H1 (cell line): ENCODE data around the gene BARX1. TPM values are rescaled to one million over a fixed set of nuclear protein-coding genes. Genes with fewer than 3 reads are reported as not detected.

ENCODE experiments used
- CTCF ChIA-PET: fragments of 300-600 bp; sonication (Branson Sonifier 250); formaldehyde crosslinking; loops from one replicate; lab custom pipeline; 2021; ENCODE audit not compliant: partially characterized antibody; lab: Charles Lee
- POLR2A ChIA-PET: fragments of 300-600 bp; sonication (Branson Sonifier 250); formaldehyde crosslinking; loops from one replicate; lab custom pipeline; 2021; ENCODE audit warnings: inconsistent platforms; ENCODE audit not compliant: partially characterized antibody; lab: Charles Lee
- DNase-seq, 2 experiments: peaks; one replicate each; pipeline versions ENCODE4 v3.0.0 to v3.0.0-alpha.2; 2010 to 2022; ENCODE audit warnings: low spot score in 2 of 2, low read depth in 1 of 2, mixed read lengths in 1 of 2
- FAIRE-seq: peaks from 2 replicates; lab custom pipeline; 2011; peaks lifted over from hg19 to GRCh38; lab: Jason Lieb, UNC
- H2AFZ ChIP-seq: 2 replicates; pipeline ENCODE4 v1.8.1; 2012; ENCODE audit warnings: low read length, inconsistent platforms
- H2AK5ac ChIP-seq: 2 replicates; pipeline ENCODE4 v1.6.1; 2013; ENCODE audit warnings: low read depth, low read length
- H2BK120ac ChIP-seq: replicated peaks from 2 replicates; pipeline ENCODE3; 2013; ENCODE audit warnings: low read depth, low read length, inconsistent platforms
- H2BK12ac ChIP-seq: 2 replicates; pipeline ENCODE4 v1.6.1; 2013; ENCODE audit warnings: low read depth, low read length
- H2BK15ac ChIP-seq: 2 replicates; pipeline ENCODE4 v1.6.1; 2013; ENCODE audit warnings: low read length
- H2BK20ac ChIP-seq: 2 replicates; pipeline ENCODE4 v1.6.1; 2013; ENCODE audit warnings: low read length
- H2BK5ac ChIP-seq: 2 replicates; pipeline ENCODE4 v1.6.1; 2013; ENCODE audit warnings: low read depth, low read length
- H3K14ac ChIP-seq: 2 replicates; pipeline ENCODE4 v1.6.1; 2013; ENCODE audit warnings: inconsistent platforms; ENCODE audit not compliant: insufficient read length
- H3K18ac ChIP-seq: 2 replicates; pipeline ENCODE4 v1.6.1; 2013; ENCODE audit warnings: low read length; ENCODE audit errors: extremely low read depth
- H3K23ac ChIP-seq: 2 replicates; pipeline ENCODE4 v1.6.1; 2013; ENCODE audit warnings: inconsistent platforms; ENCODE audit not compliant: insufficient read length
- H3K23me2 ChIP-seq: 2 replicates; pipeline ENCODE4 v1.6.1; 2013; ENCODE audit warnings: low read depth, low read length
- H3K27ac ChIP-seq: 2 replicates; pipeline ENCODE4 v1.6.1; 2011; ENCODE audit warnings: low read depth, low read length, inconsistent platforms
- H3K27me3 ChIP-seq, 4 experiments: replicated peaks in 1 of 4; 1 replicate in 1 of 4; 2 replicates in 3 of 4; pipeline versions ENCODE4 v1.6.1 to v1.8.1; 2011 to 2013; ENCODE audit warnings: low read length in 3 of 4, mild to moderate bottlenecking in 3 of 4, inconsistent platforms in 2 of 4, mixed read lengths in 2 of 4, moderate library complexity in 1 of 4; ENCODE audit not compliant: control insufficient read depth in 3 of 4, insufficient read depth in 3 of 4; ENCODE audit errors: extremely low read depth in 1 of 4
- H3K36me3 ChIP-seq, 4 experiments: 2 replicates each; pipeline versions ENCODE4 v1.6.1 to v1.8.1; 2011 to 2013; ENCODE audit warnings: mild to moderate bottlenecking in 4 of 4, low read length in 3 of 4, moderate library complexity in 2 of 4, control low read depth in 1 of 4, inconsistent platforms in 1 of 4; ENCODE audit not compliant: insufficient read depth in 4 of 4, control insufficient read depth in 2 of 4
- H3K4ac ChIP-seq: replicated peaks from 2 replicates; pipeline ENCODE3; 2013; ENCODE audit warnings: low read length, low read depth, mixed read lengths, inconsistent platforms; ENCODE audit not compliant: insufficient read length
- H3K4me1 ChIP-seq, 4 experiments: replicated peaks in 1 of 4; 1 replicate in 1 of 4; 2 replicates in 3 of 4; pipeline versions ENCODE4 v1.6.1 to v1.8.1; 2011 to 2013; ENCODE audit warnings: low read length in 3 of 4, inconsistent platforms in 2 of 4, mixed read lengths in 1 of 4; ENCODE audit not compliant: insufficient read depth in 4 of 4, control insufficient read depth in 3 of 4
- H3K4me2 ChIP-seq, 2 experiments: 2 replicates each; pipeline versions ENCODE4 v1.6.1 to v1.8.1; 2011 to 2013; ENCODE audit warnings: low read depth in 2 of 2, low read length in 2 of 2, control low read depth in 1 of 2, inconsistent platforms in 1 of 2, mild to moderate bottlenecking in 1 of 2; ENCODE audit not compliant: insufficient read depth in 1 of 2
- H3K4me3 ChIP-seq, 4 experiments: fragments of 200-600, 300-600 bp in 1 of 4; sonication (generic), shearing (Covaris generic), sonication (Bioruptor Twin) in 1 of 4; 2 replicates each; pipeline versions ENCODE4 v1.5.1 to v1.8.1; 2011 to 2016; ENCODE audit warnings: low read length in 4 of 4, low read depth in 3 of 4, control low read depth in 2 of 4, inconsistent platforms in 2 of 4, mild to moderate bottlenecking in 2 of 4, mixed read lengths in 1 of 4, moderate library complexity in 1 of 4; ENCODE audit not compliant: insufficient read depth in 2 of 4; ENCODE audit errors: extremely low read depth in 1 of 4
- H3K56ac ChIP-seq: replicated peaks from 2 replicates; pipeline ENCODE3; 2013; ENCODE audit warnings: low read depth, mild to moderate bottlenecking, mixed read lengths, low read length, inconsistent platforms; ENCODE audit not compliant: insufficient read length
- H3K79me1 ChIP-seq: 2 replicates; pipeline ENCODE4 v1.6.1; 2013; ENCODE audit warnings: low read depth, low read length, control low read depth
- H3K79me2 ChIP-seq, 2 experiments: 2 replicates each; pipeline versions ENCODE4 v1.6.1 to v1.8.1; 2012 to 2013; ENCODE audit warnings: low read length in 2 of 2, mild to moderate bottlenecking in 2 of 2, inconsistent platforms in 1 of 2; ENCODE audit not compliant: insufficient read depth in 2 of 2, control insufficient read depth in 1 of 2
- H3K9ac ChIP-seq, 4 experiments: replicated peaks in 1 of 4; 1 replicate in 1 of 4; 2 replicates in 3 of 4; pipeline versions ENCODE4 v1.6.1 to v1.8.1; 2011 to 2013; ENCODE audit warnings: low read depth in 3 of 4, low read length in 3 of 4, control low read depth in 2 of 4, mild to moderate bottlenecking in 2 of 4, moderate library complexity in 2 of 4, inconsistent platforms in 1 of 4; ENCODE audit errors: extremely low read depth in 1 of 4
- H3K9me3 ChIP-seq, 2 experiments: 2 replicates each; pipeline versions ENCODE4 v1.6.1 to v1.8.1; 2012 to 2013; ENCODE audit warnings: mild to moderate bottlenecking in 2 of 2, moderate library complexity in 2 of 2, control low read depth in 1 of 2, inconsistent platforms in 1 of 2, low read depth in 1 of 2, low read length in 1 of 2, mixed read lengths in 1 of 2; ENCODE audit not compliant: insufficient read depth in 2 of 2
- H4K20me1 ChIP-seq, 2 experiments: replicated peaks in 1 of 2; 2 replicates each; pipeline versions ENCODE3 to v1.8.1; 2011 to 2013; ENCODE audit warnings: inconsistent platforms in 2 of 2, low read length in 2 of 2, mild to moderate bottlenecking in 1 of 2; ENCODE audit not compliant: insufficient read depth in 2 of 2, control insufficient read depth in 1 of 2
- H4K5ac ChIP-seq: 2 replicates; pipeline ENCODE4 v1.6.1; 2013; ENCODE audit warnings: low read length, low read depth, mixed read lengths, inconsistent platforms; ENCODE audit not compliant: insufficient read length
- H4K8ac ChIP-seq: 2 replicates; pipeline ENCODE4 v1.8.0; 2013; ENCODE audit warnings: mild to moderate bottlenecking, moderate library complexity, low read length, inconsistent platforms; ENCODE audit not compliant: insufficient read depth; ENCODE audit errors: extremely low read depth
- H4K91ac ChIP-seq: replicated peaks from 2 replicates; pipeline ENCODE3; 2013; ENCODE audit warnings: low read length, mixed read lengths, inconsistent platforms; ENCODE audit not compliant: insufficient read length
- ASH2L ChIP-seq: fragments of 200-600, 300-600 bp; sonication (generic); IDR thresholded peaks from one replicate; pipeline ENCODE4 v1.7.1; 2017; ENCODE audit warnings: low read length
- BCL11A ChIP-seq, 2 experiments: IDR thresholded peaks; one replicate each; pipeline ENCODE4 v1.6.1; 2011; ENCODE audit warnings: low read depth in 2 of 2, low read length in 2 of 2, mild to moderate bottlenecking in 2 of 2
- CBX5 ChIP-seq: fragments of 300-800, 300-1000 bp; sonication (generic); IDR thresholded peaks from 2 replicates; pipeline ENCODE4 v1.7.1; 2016; ENCODE audit warnings: antibody characterized with exemption, low read length, low read depth
- CHD2 ChIP-seq: IDR thresholded peaks from 2 replicates; pipeline ENCODE4 v1.6.1; 2012; ENCODE audit warnings: low read length, improper control_type of control experiment
- CREB1 ChIP-seq: IDR thresholded peaks from 2 replicates; pipeline ENCODE4 v1.6.1; 2012; ENCODE audit warnings: inconsistent platforms
- EGR1 ChIP-seq: IDR thresholded peaks from 2 replicates; pipeline ENCODE4 v1.6.1; 2011; ENCODE audit warnings: low read depth, low read length, borderline replicate concordance
- EP300 ChIP-seq, 2 experiments: IDR thresholded peaks; 1 replicate in 1 of 2; 2 replicates in 1 of 2; pipeline ENCODE4 v1.6.1; 2011 to 2012; ENCODE audit warnings: low read depth in 2 of 2, low read length in 2 of 2, mild to moderate bottlenecking in 2 of 2, borderline replicate concordance in 1 of 2, inconsistent platforms in 1 of 2, moderate library complexity in 1 of 2
- HDAC6 ChIP-seq: IDR thresholded peaks from one replicate; pipeline ENCODE4 v1.7.1; 2012; ENCODE audit warnings: low read depth, mild to moderate bottlenecking, inconsistent platforms, low read length, moderate library complexity
- JUND ChIP-seq: IDR thresholded peaks from 2 replicates; pipeline ENCODE4 v1.6.1; 2011; ENCODE audit warnings: mild to moderate bottlenecking, improper control_type of control experiment, low read length
- KDM4A ChIP-seq: IDR thresholded peaks from one replicate; pipeline ENCODE4 v1.7.1; 2012; ENCODE audit warnings: low read depth, mild to moderate bottlenecking, moderate library complexity, low read length, inconsistent platforms; ENCODE audit not compliant: severe bottlenecking
- SIN3A ChIP-seq, 2 experiments: IDR thresholded peaks in 1 of 2; conservative IDR thresholded peaks in 1 of 2; 2 replicates each; pipeline ENCODE4 v1.6.1; 2011 to 2012; ENCODE audit warnings: low read length in 2 of 2, improper control_type of control experiment in 1 of 2, low read depth in 1 of 2, mild to moderate bottlenecking in 1 of 2
- USF2 ChIP-seq: IDR thresholded peaks from 2 replicates; pipeline ENCODE4 v1.6.1; 2011; ENCODE audit warnings: low read length, improper control_type of control experiment
- YY1 ChIP-seq: IDR thresholded peaks from 2 replicates; pipeline ENCODE4 v1.6.1; 2011; ENCODE audit warnings: low read depth, mild to moderate bottlenecking, low read length
- WGBS, 2 experiments: shearing (Covaris generic) in 1 of 2; methylation state at CpG; one replicate each; pipeline versions ENCODE4 v1.1.6 to v1.1.7; 2013 to 2015; ENCODE audit warnings: low lambda C conversion rate in 2 of 2, mixed read lengths in 2 of 2, inconsistent platforms in 1 of 2, low coverage in 1 of 2, missing lambda C conversion rate in 1 of 2; ENCODE audit not compliant: insufficient replicate concordance in 2 of 2, insufficient coverage in 1 of 2, insufficient read length in 1 of 2; ENCODE audit errors: extremely low coverage in 1 of 2, missing lambda C conversion rate in 1 of 2; 5-methylcytosine and 5-hydroxymethylcytosine counted together
- polyA plus RNA-seq, 7 experiments: library from polyadenylated mRNA; depleted of rRNA in 3 of 7; stranded (reverse) in 5 of 7; unstranded in 2 of 7; fragments of >200 nt in 5 of 7; fragments of 200-250 nt in 2 of 7; gene quantifications; 1 replicate in 5 of 7; 2 replicates in 1 of 7; 4 replicates in 1 of 7; pipeline versions ENCODE4 v1.2.1 to v1.2.3, GENCODE V29; 2011 to 2013; ENCODE audit warnings: missing spikeins in 2 of 7, mixed read lengths in 2 of 7
- total RNA-seq: library from RNA; stranded (reverse); fragmentation: NEBNext Ultra II Directional; extraction: Animal tissue kit (Norgen Biotek cat#: 25700); gene quantifications from 2 replicates; pipeline ENCODE4 v1.2.1, GENCODE V29; 2021

The BARX1 gene
- total and polyA plus RNA-seq, 2 of the 8 experiments (the other 6 are each of a cell fraction or from before 2014, with no cell fraction given) = 0.79 to 2.6 TPM

- no peak overlapping the region for H3K4ac ChIP-seq
- H3K4me3 ChIP-seq = no peak overlapping the region
- H3K56ac ChIP-seq = no peak overlapping the region
- ChIA-PET CTCF (interaction anchor here (1.1 to 11.8 kb wide), 18 partner anchors 9 to 283 kb away, joined by 3 to 146 read pairs (median 8); no protein-coding TSS in a partner anchor), POLR2A (no interaction called here)
- no peak overlapping the region for H4K5ac ChIP-seq
- H3K4me1 ChIP-seq = peaks cover 0 to 11% (median 7%) of the 10 kb centered on the region in 4 experiments; a peak in 5 of 7 replicates
- H2BK15ac ChIP-seq = no peak overlapping the region; the same call in 1 of the 2 replicates
- H4K8ac ChIP-seq = no peak overlapping the region
- H3K14ac ChIP-seq = no peak overlapping the region
- no peaks in the 10 kb centered on the region; a peak in 1 of 4 replicates for H3K9me3 ChIP-seq
- no peaks in the 10 kb centered on the region for H3K79me2 ChIP-seq
- no peak overlapping the region for H3K18ac ChIP-seq
- no peak overlapping the region for H3K4me2 ChIP-seq
- no peak overlapping the region for H4K91ac ChIP-seq
- H2BK20ac ChIP-seq = no peak overlapping the region
- peaks cover 2 to 7% of the 10 kb centered on the region in 2 experiments for H4K20me1 ChIP-seq
- H2AK5ac ChIP-seq = no peak overlapping the region
- no peaks in the 10 kb centered on the region for H3K23me2 ChIP-seq
- H2BK120ac ChIP-seq = no peak overlapping the region
- H3K27me3 ChIP-seq = peaks cover 21 to 32% (median 29%) of the 10 kb centered on the region in 4 experiments
- H3K27ac ChIP-seq = no peak overlapping the region
- DNase-seq (no peak), FAIRE-seq (no peak)
- peaks cover 0 to 5% (median 0%) of the 10 kb centered on the region in 4 experiments; a peak in 1 of 8 replicates for H3K36me3 ChIP-seq
- H2BK5ac ChIP-seq = no peak overlapping the region
- 90% methylated on average over 4 of the region's 4 CpGs; no CpG with 5 or more reads in 1 of the 2 experiments for WGBS, 2 experiments
- no peak overlapping the region for H3K23ac ChIP-seq
- H3K79me1 ChIP-seq = no peaks in the 10 kb centered on the region
- H2AFZ ChIP-seq = no peak overlapping the region
- H2BK12ac ChIP-seq = no peak overlapping the region
- no peak overlapping the region; a peak in 1 of 7 replicates for H3K9ac ChIP-seq
- TF ChIP-seq YY1 (no peak), JUND (no peak), BCL11A (IDR thresholded peaks at IDR 0.05; ENCODE audit: low read depth in 2 of 2, low read length in 2 of 2) (no peak), CBX5 (no peak), SIN3A (conservative IDR thresholded peaks at IDR 0.05 in 1 of 2, IDR thresholded peaks at IDR 0.05 in 1 of 2; ENCODE audit: low read depth in 1 of 2, low read length in 2 of 2) (no peak), EP300 (IDR thresholded peaks at IDR 0.05; ENCODE audit: borderline replicate concordance in 1 of 2, low read depth in 2 of 2, low read length in 2 of 2) (no peak), ASH2L (no peak), USF2 (no peak), EGR1 (no peak), CREB1 (no peak), KDM4A (no peak), HDAC6 (no peak), CHD2 (no peak)
Observed at GRCh38 chr9:93964685-93965084, 9.5 kb upstream of the BARX1 start.
